OCI-LY7 (cell line): ENCODE data around the gene MIDN. TPM values are rescaled to one million over a fixed set of nuclear protein-coding genes. Genes with fewer than 3 reads are reported as not detected.

ENCODE experiments used
- BruUV-seq: library from RNA; stranded (reverse); fragments of 400-500 nt; replicated peaks from 2 replicates; lab custom pipeline; 2021; lab: Mats Ljungman, UMichigan
- CTCF ChIA-PET: fragments of 300-600 bp; sonication (Branson Sonifier 250); formaldehyde crosslinking; loops from one replicate; lab custom pipeline; 2022; ENCODE audit warnings: antibody characterized with exemption; ENCODE audit not compliant: unreplicated experiment; lab: Charles Lee
- POLR2A ChIA-PET: fragments of 300-600 bp; sonication (Branson Sonifier 250); formaldehyde crosslinking; loops from one replicate; lab custom pipeline; 2022; ENCODE audit warnings: antibody characterized with exemption; lab: Charles Lee
- DNase-seq: peaks from one replicate; pipeline ENCODE4 v3.0.0-alpha.2; 2015; ENCODE audit warnings: low spot score
- H2AFZ ChIP-seq: fragments of 200-600 bp; sonication (generic), shearing (Covaris generic); 2 replicates; pipeline ENCODE4 v1.6.1; 2014; ENCODE audit warnings: mild to moderate bottlenecking, antibody characterized with exemption, low read length, moderate library complexity
- H3K27ac ChIP-seq: fragments of 200-600 bp; sonication (generic); 2 replicates; pipeline ENCODE4 v1.5.1; 2014; ENCODE audit warnings: mixed run types, low read depth, mild to moderate bottlenecking, moderate library complexity, low read length, inconsistent platforms; ENCODE audit not compliant: poor library complexity, severe bottlenecking
- H3K36me3 ChIP-seq: fragments of 200-600 bp; sonication (generic); 2 replicates; pipeline ENCODE4 v1.6.1; 2014; ENCODE audit warnings: mild to moderate bottlenecking, antibody characterized with exemption, low read length, moderate library complexity, mixed read lengths; ENCODE audit not compliant: insufficient read depth
- H3K4me1 ChIP-seq: fragments of 200-600 bp; sonication (generic); 2 replicates; pipeline ENCODE4 v1.5.1; 2014; ENCODE audit warnings: mild to moderate bottlenecking, low read length; ENCODE audit not compliant: insufficient read depth, poor library complexity, severe bottlenecking
- H3K4me2 ChIP-seq: fragments of 200-600 bp; sonication (generic); 2 replicates; pipeline ENCODE4 v1.6.1; 2014; ENCODE audit warnings: mild to moderate bottlenecking, low read length
- H3K4me3 ChIP-seq: fragments of 200-600 bp; sonication (generic); 2 replicates; pipeline ENCODE4 v1.5.1; 2014; ENCODE audit warnings: mild to moderate bottlenecking, low read depth, low read length; ENCODE audit not compliant: poor library complexity, severe bottlenecking
- H3K79me2 ChIP-seq: fragments of 200-600 bp; sonication (generic); 2 replicates; pipeline ENCODE4 v1.6.1; 2016; ENCODE audit warnings: low read depth, mild to moderate bottlenecking, low read length, moderate library complexity, mixed read lengths; ENCODE audit not compliant: insufficient read depth
- H3K9me2 ChIP-seq: fragments of 200-600 bp; sonication (generic); 2 replicates; pipeline ENCODE4 v1.6.1; 2016; ENCODE audit warnings: mild to moderate bottlenecking, low read length, mixed read lengths; ENCODE audit not compliant: insufficient read depth
- H3K9me3 ChIP-seq: fragments of 200-600 bp; sonication (generic); 2 replicates; pipeline ENCODE4 v1.6.1; 2014; ENCODE audit warnings: mild to moderate bottlenecking, mixed run types, low read length, mixed read lengths
- H4K20me1 ChIP-seq: fragments of 200-600 bp; sonication (generic); 2 replicates; pipeline ENCODE4 v1.6.1; 2014; ENCODE audit warnings: mild to moderate bottlenecking, antibody characterized with exemption, low read length, moderate library complexity, mixed read lengths; ENCODE audit not compliant: insufficient read depth
- EZH2phosphoT487 ChIP-seq: fragments of 200-600 bp; sonication (generic); IDR thresholded peaks from 2 replicates; pipeline ENCODE4 v1.6.1; 2018; ENCODE audit warnings: low read depth, borderline replicate concordance, mild to moderate bottlenecking, mixed run types, antibody characterized with exemption, low read length, moderate library complexity, mixed read lengths
- intact Hi-C: fragments of 100-400 bp; cut with micrococcal nuclease; formaldehyde crosslinking; loops from one replicate; pipeline ENCODE4 v1.10.0; 2022; ENCODE audit not compliant: unreplicated experiment
- total RNA-seq, 2 experiments: library from RNA; depleted of rRNA in 1 of 2; stranded (reverse); fragments of >200 nt in 1 of 2; shearing (Covaris generic) in 1 of 2; gene quantifications; 2 replicates each; pipeline ENCODE4 v1.2.3, GENCODE V29; 2014 to 2022
- TF ChIP-seq, protein P1 (sequence below): fragments of 200-600 bp; sonication (generic); conservative IDR thresholded peaks from 2 replicates; pipeline ENCODE4 v1.5.1; 2014; ENCODE audit warnings: mild to moderate bottlenecking, antibody characterized with exemption, low read length, moderate library complexity, mixed read lengths

The MIDN gene
- total RNA-seq, 2 experiments from 2014 or later, result 20.3 to 70.9 TPM

- Histone ChIP-seq H3K4me1 (no peaks in the 10 kb centered on the region), H3K36me3 (peaks cover 42% of the 10 kb centered on the region), H3K79me2 (no peaks in the 10 kb centered on the region), H3K9me3 (no peaks in the 10 kb centered on the region), H3K27ac (no peak overlapping the region), H4K20me1 (no peaks in the 10 kb centered on the region), H3K4me2 (no peak overlapping the region), H3K9me2 (no peaks in the 10 kb centered on the region), H3K4me3 (no peak overlapping the region), H2AFZ (no peak overlapping the region)
- ChIA-PET CTCF (no interaction called here), POLR2A (no interaction called here)
- intact Hi-C loops, result no loop called here
- BruUV-seq, result no TSS peak
- no peak for TF ChIP-seq EZH2phosphoT487
- TF ChIP-seq, protein P1, sequence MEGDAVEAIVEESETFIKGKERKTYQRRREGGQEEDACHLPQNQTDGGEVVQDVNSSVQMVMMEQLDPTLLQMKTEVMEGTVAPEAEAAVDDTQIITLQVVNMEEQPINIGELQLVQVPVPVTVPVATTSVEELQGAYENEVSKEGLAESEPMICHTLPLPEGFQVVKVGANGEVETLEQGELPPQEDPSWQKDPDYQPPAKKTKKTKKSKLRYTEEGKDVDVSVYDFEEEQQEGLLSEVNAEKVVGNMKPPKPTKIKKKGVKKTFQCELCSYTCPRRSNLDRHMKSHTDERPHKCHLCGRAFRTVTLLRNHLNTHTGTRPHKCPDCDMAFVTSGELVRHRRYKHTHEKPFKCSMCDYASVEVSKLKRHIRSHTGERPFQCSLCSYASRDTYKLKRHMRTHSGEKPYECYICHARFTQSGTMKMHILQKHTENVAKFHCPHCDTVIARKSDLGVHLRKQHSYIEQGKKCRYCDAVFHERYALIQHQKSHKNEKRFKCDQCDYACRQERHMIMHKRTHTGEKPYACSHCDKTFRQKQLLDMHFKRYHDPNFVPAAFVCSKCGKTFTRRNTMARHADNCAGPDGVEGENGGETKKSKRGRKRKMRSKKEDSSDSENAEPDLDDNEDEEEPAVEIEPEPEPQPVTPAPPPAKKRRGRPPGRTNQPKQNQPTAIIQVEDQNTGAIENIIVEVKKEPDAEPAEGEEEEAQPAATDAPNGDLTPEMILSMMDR, result no peak
- no peak for DNase-seq
These were observed 20.9 kb upstream of the MIDN start for GRCh38 chr19:1227304-1228054.

- intact Hi-C loops, result no loop called here
- H3K9me2 ChIP-seq, result no peaks in the 10 kb centered on the region
- ChIA-PET POLR2A (no interaction called here), CTCF (no interaction called here)
- no TSS peak for BruUV-seq
- no peak overlapping the region for H2AFZ ChIP-seq
- H3K27ac ChIP-seq, result no peak overlapping the region
- no peaks in the 10 kb centered on the region for H3K79me2 ChIP-seq
- DNase-seq, result no peak
- TF ChIP-seq, protein P1, result no peak
- TF ChIP-seq EZH2phosphoT487, result no peak
- no peak overlapping the region for H3K4me3 ChIP-seq
- H3K4me2 ChIP-seq, result no peak overlapping the region
- no peaks in the 10 kb centered on the region for H4K20me1 ChIP-seq
- no peaks in the 10 kb centered on the region for H3K4me1 ChIP-seq
- peaks cover 35% of the 10 kb centered on the region for H3K36me3 ChIP-seq
- H3K9me3 ChIP-seq, result no peaks in the 10 kb centered on the region
These were observed 20.0 kb upstream of the MIDN start for GRCh38 chr19:1228161-1228957.
